ENCODE data around the gene TNFRSF13B. TPM values are rescaled to one million over a fixed set of nuclear protein-coding genes. Genes with fewer than 3 reads are reported as not detected.
A peak's percentile ranks its signal among the peaks of the same experiment; 100 is the strongest.
"Not testable (repeated sequence)": the region's sequence is repeated elsewhere in the genome, so short reads cannot be mapped to it uniquely, and the experiment has no call there.

Gene TNFRSF13B
- total RNA-seq, 1 experiment from 2014 or later: not detected

- Histone ChIP-seq H3K27ac (ENCODE audit: low read length) (no peak overlapping the region), H3K4me2 (ENCODE audit: low read length) (no peak overlapping the region), H4K20me1 (ENCODE audit: low read length) (no peaks in the 10 kb centered on the region), H3K9me2 (replicated peaks; ENCODE audit: low read length) (no peaks in the 10 kb centered on the region), H2AFZ (ENCODE audit: low read length) (no peak overlapping the region), H3K9me3 (ENCODE audit: low read length) (no peaks in the 10 kb centered on the region), H3K4me1 (ENCODE audit: insufficient read depth, low read length) (peaks cover 28% of the 10 kb centered on the region), H3K4me3 (ENCODE audit: low read length) (no peak overlapping the region), H3K79me2 (ENCODE audit: low read length) (no peaks in the 10 kb centered on the region), H3F3A (ENCODE audit: low read length, unreplicated experiment) (peaks cover 5% of the 10 kb centered on the region), H3K36me3 (ENCODE audit: low read depth, low read length) (no peaks in the 10 kb centered on the region), H3K27me3 (ENCODE audit: low read length) (no peaks in the 10 kb centered on the region), H3K9ac (ENCODE audit: low read length) (no peak overlapping the region)
- no peak for DNase-seq
- BruUV-seq (replicated peaks): no TSS peak
- POLR2A ChIA-PET (ENCODE audit: unreplicated experiment): no interaction called here
- CTCF ChIA-PET: no interaction called here
- intact Hi-C loops (cut with micrococcal nuclease): no loop called here
- no peak for TF ChIP-seq EZH2phosphoT487 (IDR thresholded peaks at IDR 0.05; ENCODE audit: borderline replicate concordance, low read length)
- TF ChIP-seq CTCF (conservative IDR thresholded peaks at IDR 0.05; ENCODE audit: low read depth, low read length): no peak
- no peak for TF ChIP-seq EZH2 (IDR thresholded peaks at IDR 0.05; ENCODE audit: low read length, unreplicated experiment)
- no peak for ATAC-seq
Observed at GRCh38 chr17:16908273-16908672, 63.6 kb downstream of the TNFRSF13B start.

DNA sequence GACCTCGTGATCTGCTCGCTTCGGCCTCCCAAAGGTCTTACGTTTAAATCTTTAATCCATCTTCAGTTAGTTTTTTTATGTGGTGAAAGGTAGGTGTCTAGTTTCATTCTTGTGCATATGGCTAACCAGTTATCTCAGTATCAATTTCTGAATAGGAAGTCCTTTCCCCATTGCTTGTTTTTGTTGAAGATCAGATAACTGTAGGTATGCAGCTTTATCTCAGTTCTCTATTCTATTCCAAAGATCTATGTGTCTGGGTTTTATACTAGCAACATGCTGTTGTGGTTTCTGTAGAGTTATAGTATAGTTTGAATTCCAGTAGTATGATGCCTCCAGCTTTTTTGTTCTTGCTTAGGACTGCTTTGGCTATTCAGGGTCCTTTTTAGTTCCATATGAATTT is 65.2 kb downstream of the TNFRSF13B start:
- Histone ChIP-seq H3K4me1 (ENCODE audit: insufficient read depth, low read length) (peaks cover 28% of the 10 kb centered on the region), H2AFZ (ENCODE audit: low read length) (no peak overlapping the region), H3K9me2 (replicated peaks; ENCODE audit: low read length) (no peaks in the 10 kb centered on the region), H3K27ac (ENCODE audit: low read length) (peak overlapping the region; percentile 40; the same call in 1 of the 2 replicates), H3K36me3 (ENCODE audit: low read depth, low read length) (no peaks in the 10 kb centered on the region), H3K4me2 (ENCODE audit: low read length) (0 out of 2 replicates have a peak overlapping the region, but pooled peaks have one; percentile 16), H3K4me3 (ENCODE audit: low read length) (no peak overlapping the region), H4K20me1 (ENCODE audit: low read length) (no peaks in the 10 kb centered on the region), H3K9ac (ENCODE audit: low read length) (no peak overlapping the region), H3F3A (ENCODE audit: low read length, unreplicated experiment) (peaks cover 5% of the 10 kb centered on the region), H3K79me2 (ENCODE audit: low read length) (no peaks in the 10 kb centered on the region), H3K27me3 (ENCODE audit: low read length) (no peaks in the 10 kb centered on the region), H3K9me3 (ENCODE audit: low read length) (no peaks in the 10 kb centered on the region)
- DNase-seq (peak; percentile 27), ATAC-seq (no peak)
- intact Hi-C loops (cut with micrococcal nuclease): no loop called here
- TF ChIP-seq EZH2 (IDR thresholded peaks at IDR 0.05; ENCODE audit: low read length, unreplicated experiment): no peak
- CTCF ChIA-PET: no interaction called here
- BruUV-seq (replicated peaks): no TSS peak
- POLR2A ChIA-PET (ENCODE audit: unreplicated experiment): no interaction called here

GRCh38 chr17:16905593-16906191 is 66.2 kb downstream of the TNFRSF13B start:
- no peaks in the 10 kb centered on the region for H3K9me3 ChIP-seq (ENCODE audit: low read length)
- ATAC-seq (peak; percentile 99), DNase-seq (peak; percentile 94)
- ChIA-PET POLR2A (ENCODE audit: unreplicated experiment) (no interaction called here), CTCF (no interaction called here)
- peaks cover 5% of the 10 kb centered on the region for H3F3A ChIP-seq (ENCODE audit: low read length, unreplicated experiment)
- H3K4me3 ChIP-seq (ENCODE audit: low read length): no peak overlapping the region
- H3K4me1 ChIP-seq (ENCODE audit: insufficient read depth, low read length): peaks cover 28% of the 10 kb centered on the region
- no peaks in the 10 kb centered on the region for H3K27me3 ChIP-seq (ENCODE audit: low read length)
- intact Hi-C loops (cut with micrococcal nuclease): no loop called here
- no peaks in the 10 kb centered on the region for H3K9me2 ChIP-seq (replicated peaks; ENCODE audit: low read length)
- H4K20me1 ChIP-seq (ENCODE audit: low read length): no peaks in the 10 kb centered on the region
- no peak for TF ChIP-seq EZH2 (IDR thresholded peaks at IDR 0.05; ENCODE audit: low read length, unreplicated experiment)
- no peak for TF ChIP-seq EZH2phosphoT487 (IDR thresholded peaks at IDR 0.05; ENCODE audit: borderline replicate concordance, low read length)
- TF ChIP-seq CTCF (conservative IDR thresholded peaks at IDR 0.05; ENCODE audit: low read depth, low read length): no peak
- peak overlapping the region; percentile 45 for H3K4me2 ChIP-seq (ENCODE audit: low read length)
- no peak overlapping the region for H3K9ac ChIP-seq (ENCODE audit: low read length)
- H3K36me3 ChIP-seq (ENCODE audit: low read depth, low read length): no peaks in the 10 kb centered on the region
- H2AFZ ChIP-seq (ENCODE audit: low read length): no peak overlapping the region
- H3K79me2 ChIP-seq (ENCODE audit: low read length): no peaks in the 10 kb centered on the region
- peak overlapping the region; percentile 57 for H3K27ac ChIP-seq (ENCODE audit: low read length)
- no TSS peak for BruUV-seq (replicated peaks)

DNA sequence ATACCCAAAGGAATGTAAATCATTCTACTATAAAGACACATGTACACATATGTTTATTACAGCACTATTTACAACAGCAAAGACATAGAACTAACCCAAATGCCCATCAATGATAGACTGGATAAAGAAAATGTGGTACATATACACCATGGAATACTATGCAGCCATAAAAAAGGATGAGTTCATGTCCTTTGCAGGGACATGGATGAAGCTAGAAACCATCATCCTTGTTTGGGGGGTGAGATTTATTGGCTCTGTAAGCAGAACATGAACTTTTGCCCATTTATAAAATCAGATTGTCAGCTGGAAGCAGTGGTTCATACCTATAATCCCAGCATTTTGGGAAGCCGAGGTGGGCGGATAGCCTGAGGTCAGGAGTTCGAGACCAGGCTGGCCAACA is 68.8 kb downstream of the TNFRSF13B start:
- POLR2A ChIA-PET (ENCODE audit: unreplicated experiment); BruUV-seq (replicated peaks): not testable (repeated sequence)

More for the DNA sequence above, 68.8 kb downstream of the TNFRSF13B start:
- H3K9me2 ChIP-seq (replicated peaks; ENCODE audit: low read length); intact Hi-C loops (cut with micrococcal nuclease); H4K20me1 ChIP-seq (ENCODE audit: low read length); DNase-seq; H3K79me2 ChIP-seq (ENCODE audit: low read length); H3K36me3 ChIP-seq (ENCODE audit: low read depth, low read length); H3K4me3 ChIP-seq (ENCODE audit: low read length); H3K9ac ChIP-seq (ENCODE audit: low read length); H3F3A ChIP-seq (ENCODE audit: low read length, unreplicated experiment); ATAC-seq; H3K4me2 ChIP-seq (ENCODE audit: low read length); CTCF ChIA-PET; H3K27me3 ChIP-seq (ENCODE audit: low read length); H3K27ac ChIP-seq (ENCODE audit: low read length); H2AFZ ChIP-seq (ENCODE audit: low read length); H3K9me3 ChIP-seq (ENCODE audit: low read length): not testable (repeated sequence)
- H3K4me1 ChIP-seq (ENCODE audit: insufficient read depth, low read length): peaks cover 28% of the 10 kb centered on the region
